ENCODE results near the gene IFT52. TPM values are rescaled to one million over a fixed set of nuclear protein-coding genes. Genes with fewer than 3 reads are reported as not detected.

Gene IFT52
- total RNA-seq, 2 experiments from 2014 or later: 13.7 to 15.5 TPM

GRCh38 chr20:43676368-43676767, 85.6 kb downstream of the IFT52 start:
- CTCF ChIA-PET: no interaction called here

DNA sequence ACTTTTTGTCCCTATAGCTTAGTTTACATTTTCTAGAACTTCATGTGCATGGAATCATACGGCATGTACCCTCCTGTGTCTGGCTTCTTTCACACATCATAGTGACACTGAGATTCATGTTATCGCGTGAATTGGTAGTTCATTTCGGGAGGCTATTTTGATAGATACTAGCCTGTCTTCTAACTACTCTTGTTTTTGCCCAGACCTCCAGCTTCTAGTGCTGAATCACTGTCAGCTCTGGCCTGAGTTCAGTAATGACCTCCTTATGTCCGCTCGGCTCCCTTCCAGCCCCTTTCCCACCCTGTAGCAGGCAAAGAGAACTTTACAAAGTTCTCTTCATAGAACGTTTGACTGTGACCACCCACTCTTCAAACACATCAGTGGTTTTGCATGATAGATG, 90.2 kb downstream of the IFT52 start:
- no peaks in the 10 kb centered on the region for H3K36me3 Mint-ChIP-seq (ENCODE audit: low read depth)
- no peak for DNase-seq
- no peaks in the 10 kb centered on the region for H3K27me3 ChIP-seq (ENCODE audit: control insufficient read depth in 1 of 2, insufficient read depth in 2 of 2, low read length in 2 of 2)
- no peaks in the 10 kb centered on the region for H3K27me3 Mint-ChIP-seq
- intact Hi-C loops (cut with DNase I, micrococcal nuclease): no loop called here
- H3K9me3 ChIP-seq (ENCODE audit: control insufficient read depth in 1 of 2, insufficient read depth in 1 of 2, low read length in 2 of 2): no peaks in the 10 kb centered on the region
- TF ChIP-seq CTCF (IDR thresholded peaks at IDR 0.05): no peak
- POLR2A ChIA-PET: no interaction called here
- H3K4me3 ChIP-seq (ENCODE audit: low read length): no peak overlapping the region
- no peak overlapping the region for H3K27ac ChIP-seq (ENCODE audit: low read depth in 1 of 2, low read length in 2 of 2)
- H3K4me3 Mint-ChIP-seq: no peak overlapping the region
- ATAC-seq (ENCODE audit: poor library complexity): no peak
- no peaks in the 10 kb centered on the region for H3K36me3 ChIP-seq (ENCODE audit: insufficient read depth, low read length)
- H3K4me1 ChIP-seq (ENCODE audit: insufficient read depth, low read length): peaks cover 7% of the 10 kb centered on the region
- CTCF ChIA-PET: interaction anchor here (1.1 kb wide), 1 partner anchor 70 kb away, joined by 3 read pairs; no protein-coding TSS in a partner anchor
- no peaks in the 10 kb centered on the region for H3K9me3 Mint-ChIP-seq
- H3K4me1 Mint-ChIP-seq (ENCODE audit: low read depth): no peaks in the 10 kb centered on the region
- H3K27ac Mint-ChIP-seq: no peak overlapping the region

More at GRCh38 chr20:43676368-43676767, 85.6 kb downstream of the IFT52 start:
- intact Hi-C loops (cut with DNase I, micrococcal nuclease): no loop called here
- H3K9me3 Mint-ChIP-seq: no peaks in the 10 kb centered on the region
- H3K27me3 Mint-ChIP-seq: peaks cover 10% of the 10 kb centered on the region
- POLR2A ChIA-PET: no interaction called here
- H3K9me3 ChIP-seq (ENCODE audit: control insufficient read depth in 1 of 2, insufficient read depth in 1 of 2, low read length in 2 of 2): peaks cover 0 to 13% of the 10 kb centered on the region in 2 experiments
- no peak overlapping the region for H3K27ac Mint-ChIP-seq
- H3K27me3 ChIP-seq (ENCODE audit: control insufficient read depth in 1 of 2, insufficient read depth in 2 of 2, low read length in 2 of 2): peaks cover 0 to 5% of the 10 kb centered on the region in 2 experiments
- H3K4me1 ChIP-seq (ENCODE audit: insufficient read depth, low read length): no peaks in the 10 kb centered on the region
- no peak for TF ChIP-seq CTCF (IDR thresholded peaks at IDR 0.05)
- DNase-seq (no peak), ATAC-seq (ENCODE audit: poor library complexity) (no peak)
- H3K36me3 Mint-ChIP-seq (ENCODE audit: low read depth): no peaks in the 10 kb centered on the region
- no peaks in the 10 kb centered on the region for H3K36me3 ChIP-seq (ENCODE audit: insufficient read depth, low read length)
- no peak overlapping the region for H3K27ac ChIP-seq (ENCODE audit: low read depth in 1 of 2, low read length in 2 of 2)
- no peak overlapping the region for H3K4me3 ChIP-seq (ENCODE audit: low read length)
- H3K4me3 Mint-ChIP-seq: no peak overlapping the region
- H3K4me1 Mint-ChIP-seq (ENCODE audit: low read depth): no peaks in the 10 kb centered on the region

DNA sequence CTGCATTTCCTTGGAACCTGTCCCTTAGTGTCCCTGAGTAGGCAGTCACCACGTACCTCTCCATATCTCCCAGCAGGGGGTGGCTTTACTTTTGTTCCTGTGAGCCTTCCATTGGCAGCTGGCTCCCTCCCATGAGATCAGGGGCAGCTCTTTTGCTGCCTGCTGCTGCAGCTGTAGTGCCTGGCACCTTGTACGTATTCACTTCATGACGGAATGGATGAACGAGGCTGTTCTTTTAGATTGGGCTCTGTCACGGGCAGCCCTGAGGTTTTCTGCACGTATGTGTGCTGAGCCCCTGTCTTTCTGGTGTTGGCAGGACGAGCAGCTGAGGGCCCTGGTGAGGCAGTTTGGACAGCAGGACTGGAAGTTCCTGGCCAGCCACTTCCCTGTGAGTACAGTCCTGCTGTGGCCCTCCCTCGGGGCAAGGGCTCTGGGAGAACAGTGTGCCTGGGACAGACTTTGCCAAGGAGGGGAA, 90.8 kb downstream of the IFT52 start:
- ChIA-PET POLR2A (no interaction called here), CTCF (interaction anchor here (1.1 kb wide), 1 partner anchor 69 kb away, joined by 3 read pairs; no protein-coding TSS in a partner anchor)
- Mint-ChIP-seq H3K36me3 (ENCODE audit: low read depth) (no peaks in the 10 kb centered on the region), H3K4me1 (ENCODE audit: low read depth) (no peaks in the 10 kb centered on the region), H3K27me3 (no peaks in the 10 kb centered on the region), H3K27ac (no peak overlapping the region), H3K9me3 (no peaks in the 10 kb centered on the region), H3K4me3 (no peak overlapping the region)
- no peak overlapping the region for H3K4me3 ChIP-seq (ENCODE audit: low read length)
- DNase-seq (peak in 2 of 14 experiments; percentile 35 to 40), ATAC-seq (ENCODE audit: poor library complexity) (peak; percentile 52)
- peaks cover 7% of the 10 kb centered on the region for H3K4me1 ChIP-seq (ENCODE audit: insufficient read depth, low read length)
- H3K27ac ChIP-seq (ENCODE audit: low read depth in 1 of 2, low read length in 2 of 2): peak overlapping the region in 1 of 2 donors; percentile 17
- H3K9me3 ChIP-seq (ENCODE audit: control insufficient read depth in 1 of 2, insufficient read depth in 1 of 2, low read length in 2 of 2): no peaks in the 10 kb centered on the region
- TF ChIP-seq CTCF (IDR thresholded peaks at IDR 0.05): no peak
- no peaks in the 10 kb centered on the region for H3K27me3 ChIP-seq (ENCODE audit: control insufficient read depth in 1 of 2, insufficient read depth in 2 of 2, low read length in 2 of 2)
- intact Hi-C loops (cut with DNase I, micrococcal nuclease): no loop called here
- H3K36me3 ChIP-seq (ENCODE audit: insufficient read depth, low read length): no peaks in the 10 kb centered on the region
